Kidney (tissue), 14 donors: Measurements from ENCODE around the gene USE1. TPM values are rescaled to one million over a fixed set of nuclear protein-coding genes. Genes with fewer than 3 reads are reported as not detected.

Source experiments
- DNase-seq, 5 donors: peaks; one replicate each; pipeline ENCODE4 v3.0.0-alpha.2; 2013 to 2020
- FAIRE-seq: peaks from 2 replicates; lab custom pipeline; 2012; peaks lifted over from hg19 to GRCh38; lab: Jason Lieb, UNC
- H3K27ac ChIP-seq, 2 donors: one replicate each; pipeline ENCODE4 v1.7.0; 2013; ENCODE audit warnings: low read depth in 2 of 2, low read length in 2 of 2, inconsistent platforms in 1 of 2
- H3K27me3 ChIP-seq: one replicate; pipeline ENCODE4 v1.7.1; 2013; ENCODE audit warnings: low read length, inconsistent platforms; ENCODE audit not compliant: control insufficient read depth, insufficient read depth
- H3K36me3 ChIP-seq, 3 donors: one replicate each; pipeline versions ENCODE4 v1.7.0 to v1.7.1; 2013; ENCODE audit warnings: low read length in 3 of 3, control low read depth in 1 of 3, inconsistent platforms in 1 of 3; ENCODE audit not compliant: insufficient read depth in 3 of 3, control insufficient read depth in 2 of 3
- H3K4me1 ChIP-seq, 3 donors: one replicate each; pipeline versions ENCODE4 v1.7.0 to v1.7.1; 2013; ENCODE audit warnings: low read length in 3 of 3, inconsistent platforms in 1 of 3, low read depth in 1 of 3; ENCODE audit not compliant: control insufficient read depth in 2 of 3, insufficient read depth in 2 of 3
- H3K4me3 ChIP-seq, 3 donors: one replicate each; pipeline versions ENCODE4 v1.7.0 to v1.8.1; 2013; ENCODE audit warnings: low read length in 3 of 3, control low read depth in 1 of 3, inconsistent platforms in 1 of 3
- H3K9ac ChIP-seq, 3 donors: one replicate each; pipeline versions ENCODE4 v1.7.0 to v1.7.1; 2013; ENCODE audit warnings: low read length in 3 of 3, control low read depth in 1 of 3, inconsistent platforms in 1 of 3
- H3K9me3 ChIP-seq, 3 donors: one replicate each; pipeline versions ENCODE4 v1.7.0 to v1.7.1; 2013; ENCODE audit warnings: low read length in 3 of 3, control low read depth in 1 of 3, inconsistent platforms in 1 of 3; ENCODE audit not compliant: control insufficient read depth in 2 of 3, insufficient read depth in 1 of 3
- CTCF ChIP-seq: IDR thresholded peaks from 3 replicates; pipeline ENCODE4 v1.5.1; 2012; ENCODE audit warnings: mild to moderate bottlenecking, moderate library complexity, borderline replicate concordance; ENCODE audit not compliant: insufficient read depth; ENCODE audit errors: extremely low read depth
- intact Hi-C: fragments of 100-400 bp; cut with DNase I; formaldehyde crosslinking; loops from one replicate; pipeline ENCODE4 v1.11.1; 2022
- polyA plus RNA-seq: library from polyadenylated mRNA; stranded (reverse); fragments of 350-450 nt; fragmentation: Illumina TruSeq; extraction: RNeasy Lipid Tissue Mini Kit (QIAGEN cat#74804); gene quantifications from one replicate; pipeline ENCODE4 v1.2.3, GENCODE V29; 2014; ENCODE audit warnings: low read depth, low replicate concordance; ENCODE audit not compliant: insufficient read depth
- total RNA-seq: library from RNA; stranded (reverse); fragmentation: NEBNext Ultra II Directional; extraction: Animal tissue kit (Norgen Biotek cat#: 25700); gene quantifications from one replicate; pipeline ENCODE4 v1.2.1, GENCODE V29; 2021
- donor health status: control.
- donor health status: control.
- donor health status: control.
- donor health status: control.
- donor health status: control.
- donor health status: DM: yes; HTN: yes; CAD: no.
- donor health status: Normal renal cell carcinoma (clear cell type).

The USE1 gene
- total and polyA plus RNA-seq, 2 donors from 2014 or later = 26.0 to 52.6 TPM

- intact Hi-C loops = no loop called here
- peaks cover 0 to 9% (median 0%) of the 10 kb centered on the region in 3 donors for H3K9me3 ChIP-seq
- no peaks in the 10 kb centered on the region for H3K27me3 ChIP-seq
- H3K4me1 ChIP-seq = peaks cover 0 to 5% (median 4%) of the 10 kb centered on the region in 3 donors
- TF ChIP-seq CTCF = no peak
- DNase-seq = no peak
- peak overlapping the region in 2 of 3 donors; percentile 11 to 67 for H3K9ac ChIP-seq
- peak overlapping the region in 2 of 3 donors; percentile 36 to 66 for H3K4me3 ChIP-seq
- H3K36me3 ChIP-seq = no peaks in the 10 kb centered on the region
- H3K27ac ChIP-seq = peak overlapping the region; percentile 39 to 69
- no peak for FAIRE-seq
Observed at GRCh38 chr19:17263712-17264640, 48.8 kb downstream of the USE1 start.

- Histone ChIP-seq H3K9ac (peak within 1 kb of the TSS in 2 of 3 donors; percentile 11 to 67), H3K36me3 (no peaks in the 10 kb centered on the region), H3K4me1 (peaks cover 0 to 5% (median 4%) of the 10 kb centered on the region in 3 donors), H3K27ac (peak within 1 kb of the TSS; percentile 39 to 69), H3K4me3 (peak within 1 kb of the TSS in 2 of 3 donors; percentile 36 to 66), H3K27me3 (no peaks in the 10 kb centered on the region), H3K9me3 (peaks cover 0 to 4% (median 0%) of the 10 kb centered on the region in 3 donors)
- FAIRE-seq = no peak
- DNase-seq = peak in 1 of 5 donors; percentile 64
- no peak for TF ChIP-seq CTCF
- intact Hi-C loops = no loop called here
Observed at GRCh38 chr19:17264641-17264979, 49.5 kb downstream of the USE1 start, which contains the start of gene USHBP1. USHBP1 (minus strand) TSS chr19:17264745; CDS start chr19:17264299, 446 bp downstream.

GRCh38 chr19:17266026-17266425, 50.9 kb downstream of the USE1 start:
- Histone ChIP-seq H3K4me1 (peaks cover 0 to 4% (median 4%) of the 10 kb centered on the region in 3 donors), H3K27me3 (no peaks in the 10 kb centered on the region), H3K36me3 (peaks cover 0 to 4% (median 2%) of the 10 kb centered on the region in 3 donors), H3K27ac (no peak overlapping the region), H3K4me3 (no peak overlapping the region), H3K9me3 (no peaks in the 10 kb centered on the region), H3K9ac (no peak overlapping the region)
- intact Hi-C loops = no loop called here
- DNase-seq (peak in 2 of 5 donors; percentile 30 to 40), FAIRE-seq (no peak)
- no peak for TF ChIP-seq CTCF
